Measurements from ENCODE around the gene MTERF4. TPM values are rescaled to one million over a fixed set of nuclear protein-coding genes. Genes with fewer than 3 reads are reported as not detected.

Gene MTERF4
- total RNA-seq, 1 experiment from 2014 or later, result 13.6 TPM

GRCh38 chr2:241115361-241115760 is 13.3 kb upstream of the MTERF4 start:
- no peak for ATAC-seq

GRCh38 chr2:241114836-241115235 is 12.7 kb upstream of the MTERF4 start:
- Histone ChIP-seq H3K9me2 (replicated peaks; ENCODE audit: low read length) (no peaks in the 10 kb centered on the region), H3F3A (ENCODE audit: low read length, unreplicated experiment) (no peaks in the 10 kb centered on the region), H3K27me3 (ENCODE audit: low read length) (no peaks in the 10 kb centered on the region), H3K4me2 (ENCODE audit: low read length) (no peak overlapping the region), H3K36me3 (ENCODE audit: low read depth, low read length) (no peaks in the 10 kb centered on the region), H3K4me3 (ENCODE audit: low read length) (no peak overlapping the region), H3K27ac (ENCODE audit: low read length) (no peak overlapping the region), H3K4me1 (ENCODE audit: insufficient read depth, low read length) (no peaks in the 10 kb centered on the region), H3K9me3 (ENCODE audit: low read length) (no peaks in the 10 kb centered on the region), H2AFZ (ENCODE audit: low read length) (no peak overlapping the region), H3K79me2 (ENCODE audit: low read length) (no peaks in the 10 kb centered on the region), H3K9ac (ENCODE audit: low read length) (no peak overlapping the region), H4K20me1 (ENCODE audit: low read length) (no peaks in the 10 kb centered on the region)
- DNase-seq, result no peak
- ChIA-PET POLR2A (ENCODE audit: unreplicated experiment) (no interaction called here), CTCF (no interaction called here)
- TF ChIP-seq EZH2phosphoT487 (IDR thresholded peaks at IDR 0.05; ENCODE audit: borderline replicate concordance, low read length), result no peak
- no peak for TF ChIP-seq CTCF (conservative IDR thresholded peaks at IDR 0.05; ENCODE audit: low read depth, low read length)
- no peak for TF ChIP-seq EZH2 (IDR thresholded peaks at IDR 0.05; ENCODE audit: low read length, unreplicated experiment)
- no TSS peak for BruUV-seq (replicated peaks)
- no peak for ATAC-seq
- intact Hi-C loops (cut with micrococcal nuclease), result no loop called here

More at GRCh38 chr2:241115361-241115760, 13.3 kb upstream of the MTERF4 start:
- H3K36me3 ChIP-seq (ENCODE audit: low read depth, low read length), result no peaks in the 10 kb centered on the region
- no peak overlapping the region for H3K27ac ChIP-seq (ENCODE audit: low read length)
- H3K9ac ChIP-seq (ENCODE audit: low read length), result no peak overlapping the region
- H4K20me1 ChIP-seq (ENCODE audit: low read length), result no peaks in the 10 kb centered on the region
- H3K79me2 ChIP-seq (ENCODE audit: low read length), result no peaks in the 10 kb centered on the region
- DNase-seq, result no peak
- H2AFZ ChIP-seq (ENCODE audit: low read length), result no peak overlapping the region
- ChIA-PET POLR2A (ENCODE audit: unreplicated experiment) (no interaction called here), CTCF (no interaction called here)
- intact Hi-C loops (cut with micrococcal nuclease), result no loop called here
- H3K4me3 ChIP-seq (ENCODE audit: low read length), result no peak overlapping the region
- H3K4me2 ChIP-seq (ENCODE audit: low read length), result no peak overlapping the region
- no peaks in the 10 kb centered on the region for H3K9me2 ChIP-seq (replicated peaks; ENCODE audit: low read length)
- H3F3A ChIP-seq (ENCODE audit: low read length, unreplicated experiment), result no peaks in the 10 kb centered on the region
- TF ChIP-seq CTCF (conservative IDR thresholded peaks at IDR 0.05; ENCODE audit: low read depth, low read length) (no peak), EZH2 (IDR thresholded peaks at IDR 0.05; ENCODE audit: low read length, unreplicated experiment) (no peak), EZH2phosphoT487 (IDR thresholded peaks at IDR 0.05; ENCODE audit: borderline replicate concordance, low read length) (no peak)
- no peaks in the 10 kb centered on the region for H3K4me1 ChIP-seq (ENCODE audit: insufficient read depth, low read length)
- no peaks in the 10 kb centered on the region for H3K9me3 ChIP-seq (ENCODE audit: low read length)
- no TSS peak for BruUV-seq (replicated peaks)
- H3K27me3 ChIP-seq (ENCODE audit: low read length), result no peaks in the 10 kb centered on the region

DNA sequence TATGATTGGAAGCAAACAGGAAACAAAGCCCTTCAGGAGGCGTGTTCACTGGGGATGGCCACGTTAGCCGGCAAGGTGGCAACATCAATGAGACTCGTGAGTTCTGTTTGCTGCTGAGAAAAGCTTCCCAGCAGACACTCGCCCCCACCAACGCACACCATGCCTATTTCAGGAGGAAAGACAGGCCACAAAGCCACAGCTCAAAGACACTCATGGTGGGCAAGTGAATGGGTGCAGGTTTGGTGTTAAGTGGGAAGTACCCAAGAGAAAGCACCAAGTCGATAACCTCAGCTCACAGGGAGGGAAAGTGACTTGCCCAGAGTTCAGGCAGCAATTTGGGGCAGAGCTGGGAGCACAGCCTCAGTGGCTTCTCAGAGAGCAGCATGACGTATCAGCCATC is 10.5 kb upstream of the MTERF4 start:
- no peak overlapping the region for H3K4me2 ChIP-seq (ENCODE audit: low read length)
- CTCF ChIA-PET, result no interaction called here

More for the DNA sequence above, 10.5 kb upstream of the MTERF4 start:
- no peaks in the 10 kb centered on the region for H3K4me1 ChIP-seq (ENCODE audit: insufficient read depth, low read length)
- H4K20me1 ChIP-seq (ENCODE audit: low read length), result no peaks in the 10 kb centered on the region
- POLR2A ChIA-PET (ENCODE audit: unreplicated experiment), result no interaction called here
- H3F3A ChIP-seq (ENCODE audit: low read length, unreplicated experiment), result no peaks in the 10 kb centered on the region
- no peak overlapping the region for H2AFZ ChIP-seq (ENCODE audit: low read length)
- H3K4me3 ChIP-seq (ENCODE audit: low read length), result no peak overlapping the region
- intact Hi-C loops (cut with micrococcal nuclease), result no loop called here
- TF ChIP-seq CTCF (conservative IDR thresholded peaks at IDR 0.05; ENCODE audit: low read depth, low read length), result no peak
- no peak for TF ChIP-seq EZH2phosphoT487 (IDR thresholded peaks at IDR 0.05; ENCODE audit: borderline replicate concordance, low read length)
- TF ChIP-seq EZH2 (IDR thresholded peaks at IDR 0.05; ENCODE audit: low read length, unreplicated experiment), result no peak
- ATAC-seq (no peak), DNase-seq (no peak)
- no peaks in the 10 kb centered on the region for H3K9me3 ChIP-seq (ENCODE audit: low read length)
- H3K27ac ChIP-seq (ENCODE audit: low read length), result no peak overlapping the region
- H3K9me2 ChIP-seq (replicated peaks; ENCODE audit: low read length), result no peaks in the 10 kb centered on the region
- no TSS peak for BruUV-seq (replicated peaks)
- no peaks in the 10 kb centered on the region for H3K36me3 ChIP-seq (ENCODE audit: low read depth, low read length)
- H3K9ac ChIP-seq (ENCODE audit: low read length), result no peak overlapping the region
- H3K27me3 ChIP-seq (ENCODE audit: low read length), result no peaks in the 10 kb centered on the region
- no peaks in the 10 kb centered on the region for H3K79me2 ChIP-seq (ENCODE audit: low read length)

All from PC-3 (cell line).